DMS79 (cell line): Measurements from ENCODE around the gene ARHGEF12.
A peak's percentile ranks its signal among the peaks of the same experiment; 100 is the strongest.

ENCODE experiments used
- DNase-seq: peaks from one replicate; lab custom pipeline; 2025; lab: John Stamatoyannopoulos, UW

ARHGEF12 gene

GRCh38 chr11:120335908-120336640 lies at the start of gene ARHGEF12:
ARHGEF12 (plus strand) TSS chr11:120336413; CDS start chr11:120337244, 831 bp downstream.
- peak; percentile 90 for DNase-seq

- no peak for DNase-seq
Measured at GRCh38 chr11:120288021-120288420, 48.2 kb upstream of the ARHGEF12 start.

GRCh38 chr11:120289426-120289825 lies 46.8 kb upstream of the ARHGEF12 start:
- DNase-seq = no peak

- DNase-seq = no peak
Measured at GRCh38 chr11:120290956-120291355, 45.3 kb upstream of the ARHGEF12 start.

GRCh38 chr11:120293038-120293800 lies 43.0 kb upstream of the ARHGEF12 start:
- DNase-seq = no peak

- DNase-seq = no peak
Measured at GRCh38 chr11:120294096-120294495, 42.1 kb upstream of the ARHGEF12 start.

GRCh38 chr11:120295099-120295498 lies 41.1 kb upstream of the ARHGEF12 start:
- DNase-seq = no peak

- DNase-seq = no peak
Measured at GRCh38 chr11:120296554-120296953, 39.7 kb upstream of the ARHGEF12 start.

- no peak for DNase-seq
Measured at GRCh38 chr11:120298461-120298860, 37.8 kb upstream of the ARHGEF12 start.

GRCh38 chr11:120302001-120302805 lies 34.0 kb upstream of the ARHGEF12 start:
- DNase-seq = peak; percentile 66

- peak; percentile 23 for DNase-seq
Measured at GRCh38 chr11:120303004-120303637, 33.1 kb upstream of the ARHGEF12 start.

GRCh38 chr11:120304526-120304925 lies 31.7 kb upstream of the ARHGEF12 start:
- no peak for DNase-seq

- DNase-seq = no peak
Measured at GRCh38 chr11:120305286-120305685, 30.9 kb upstream of the ARHGEF12 start.

GRCh38 chr11:120306519-120307242 lies 29.5 kb upstream of the ARHGEF12 start:
- DNase-seq = no peak

GRCh38 chr11:120307476-120307875 lies 28.7 kb upstream of the ARHGEF12 start:
- no peak for DNase-seq

- no peak for DNase-seq
Measured at GRCh38 chr11:120308081-120308480, 28.1 kb upstream of the ARHGEF12 start.

- no peak for DNase-seq
Measured at GRCh38 chr11:120310870-120311269, 25.3 kb upstream of the ARHGEF12 start.

- no peak for DNase-seq
Measured at GRCh38 chr11:120314861-120315260, 21.4 kb upstream of the ARHGEF12 start.

GRCh38 chr11:120316880-120317688 lies 19.1 kb upstream of the ARHGEF12 start:
- DNase-seq = peak; percentile 78

- no peak for DNase-seq
Measured at GRCh38 chr11:120317689-120318480, 18.3 kb upstream of the ARHGEF12 start.
